GM18867 (cell line): ENCODE results near the gene ITGB1BP1.

ENCODE experiments used
- ATAC-seq: cut with Tn5 transposase; IDR thresholded peaks from one replicate; pipeline ENCODE4 v1.9.1; 2021; ENCODE audit warnings: mild to moderate bottlenecking, moderate library complexity; ENCODE audit not compliant: unreplicated experiment

ITGB1BP1 gene

GRCh38 chr2:9354318-9354717 lies 69.0 kb downstream of the ITGB1BP1 start:
- ATAC-seq, result no peak
